HL-60/S4 treated with retinoic acid at 250 ng/mL for 4 days and 3 days (cell line): ENCODE results near the gene TMEM255B.
"Not testable (repeated sequence)": the region's sequence is repeated elsewhere in the genome, so short reads cannot be mapped to it uniquely, and the experiment has no call there.

ENCODE experiments used
- in situ Hi-C: fragments of 300-500 bp; cut with MboI; formaldehyde crosslinking; loops from 2 replicates; pipeline ENCODE4 v1.7.0; 2022; ENCODE audit warnings: low sequenced_read_pairs

Gene TMEM255B

GRCh38 chr13:113758651-113759524 is at the start of gene TMEM255B:
Gene TMEM255B (plus strand): TSS chr13:113759226. CDS start chr13:113759270, 44 bp downstream.
- in situ Hi-C loops, result no loop called here

DNA sequence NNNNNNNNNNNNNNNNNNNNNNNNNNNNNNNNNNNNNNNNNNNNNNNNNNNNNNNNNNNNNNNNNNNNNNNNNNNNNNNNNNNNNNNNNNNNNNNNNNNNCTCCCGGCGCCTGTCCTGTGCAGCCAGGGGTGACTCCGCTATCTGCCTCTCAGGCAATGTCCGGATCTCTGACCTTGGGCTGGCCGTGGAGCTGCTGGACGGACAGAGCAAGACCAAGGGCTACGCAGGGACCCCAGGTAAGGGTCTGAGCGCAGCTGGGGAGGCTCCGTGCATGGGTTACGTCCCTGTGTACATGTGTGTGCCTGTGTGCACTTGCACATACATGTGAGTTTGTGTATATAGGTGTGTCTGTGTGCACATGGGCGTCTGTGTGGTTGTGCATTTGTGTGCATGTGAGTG is 36.1 kb upstream of the TMEM255B start:
- in situ Hi-C loops, result no loop called here

GRCh38 chr13:113723410-113724015 is 35.5 kb upstream of the TMEM255B start:
- in situ Hi-C loops, result no loop called here

DNA sequence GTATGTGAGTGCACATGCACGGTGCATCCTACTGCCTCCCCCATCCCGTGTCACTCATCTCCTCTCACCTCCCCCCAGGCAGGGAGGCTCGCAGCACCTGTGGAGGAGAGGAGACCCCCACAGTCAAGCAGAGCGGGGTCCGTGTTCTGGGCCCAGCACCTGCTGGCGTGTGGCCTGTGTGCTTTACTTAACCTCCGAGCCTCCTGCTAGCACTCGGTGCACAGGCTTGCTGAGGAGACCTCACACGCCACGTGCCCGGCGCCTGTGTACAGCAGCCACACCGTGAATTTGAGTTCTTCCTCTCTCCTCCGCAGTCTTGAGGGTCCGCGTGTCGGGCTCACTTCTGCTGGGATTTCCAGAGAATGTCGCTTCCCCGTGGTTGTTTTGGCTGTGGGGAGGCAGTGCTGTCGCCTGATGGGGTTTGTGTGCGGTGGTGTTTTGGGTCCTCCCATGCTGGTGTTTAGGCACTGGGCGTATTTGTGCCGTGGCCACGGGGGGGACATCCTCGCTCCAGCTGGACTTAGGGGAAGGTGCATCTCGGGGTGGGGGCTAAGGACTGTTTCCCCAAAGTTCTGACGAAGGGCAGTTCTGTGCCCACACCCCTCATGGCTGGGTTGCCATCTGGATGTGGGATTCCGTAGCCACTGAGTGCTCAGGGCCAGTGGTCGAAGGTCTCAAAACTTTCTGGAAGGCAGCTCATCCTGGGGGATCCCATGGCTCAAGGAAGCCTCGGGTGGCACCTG is 34.8 kb upstream of the TMEM255B start:
- in situ Hi-C loops, result no loop called here

DNA sequence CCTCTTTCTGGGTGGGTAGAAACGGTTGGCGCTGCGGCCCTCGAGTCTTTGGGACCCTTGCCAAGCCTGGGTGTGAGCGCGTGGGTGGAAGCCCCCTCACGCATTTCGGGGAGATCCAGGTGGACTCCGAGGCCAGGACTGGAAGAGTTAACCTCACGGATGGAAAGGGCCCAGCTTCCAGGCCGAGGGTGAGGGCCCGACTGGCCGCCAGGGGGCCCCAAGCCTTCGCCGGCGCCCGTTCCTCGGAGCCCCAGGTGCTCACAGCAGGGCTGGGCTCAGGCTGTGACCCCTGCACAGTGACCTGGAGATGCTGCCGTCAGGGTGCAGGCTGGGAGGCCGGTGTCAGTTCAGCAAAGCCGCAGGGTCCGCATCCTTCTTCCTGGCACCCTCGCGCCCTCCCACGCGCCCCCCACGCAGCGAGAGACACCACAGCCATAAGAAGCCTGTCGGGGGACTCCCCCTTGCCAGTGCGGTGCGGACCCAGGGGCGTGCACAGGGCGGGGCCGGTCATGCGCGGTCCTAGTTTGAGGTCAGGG is 34.2 kb upstream of the TMEM255B start:
- in situ Hi-C loops, result no loop called here

DNA sequence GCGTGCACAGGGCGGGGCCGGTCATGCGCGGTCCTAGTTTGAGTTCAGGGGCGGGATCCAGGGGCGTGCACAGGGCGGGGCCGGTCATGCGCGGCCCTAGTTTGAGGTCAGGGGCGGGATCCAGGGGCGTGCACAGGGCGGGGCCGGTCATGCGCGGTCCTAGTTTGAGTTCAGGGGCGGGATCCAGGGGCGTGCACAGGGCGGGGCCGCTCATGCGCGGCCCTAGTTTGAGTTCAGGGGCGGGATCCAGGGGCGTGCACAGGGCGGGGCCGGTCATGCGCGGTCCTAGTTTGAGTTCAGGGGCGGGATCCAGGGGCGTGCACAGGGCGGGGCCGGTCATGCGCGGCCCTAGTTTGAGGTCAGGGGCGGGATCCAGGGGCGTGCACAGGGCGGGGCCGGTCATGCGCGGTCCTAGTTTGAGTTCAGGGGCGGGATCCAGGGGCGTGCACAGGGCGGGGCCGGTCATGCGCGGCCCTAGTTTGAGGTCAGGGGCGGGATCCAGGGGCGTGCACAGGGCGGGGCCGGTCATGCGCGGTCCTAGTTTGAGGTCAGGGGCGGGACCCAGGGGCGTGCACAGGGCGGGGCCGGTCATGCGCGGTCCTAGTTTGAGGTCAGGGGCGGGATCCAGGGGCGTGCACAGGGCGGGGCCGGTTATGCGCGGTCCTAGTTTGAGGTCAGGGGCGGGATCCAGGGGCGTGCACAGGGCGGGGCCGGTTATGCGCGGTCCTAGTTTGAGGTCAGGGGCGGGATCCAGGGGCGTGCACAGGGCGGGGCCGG is 33.5 kb upstream of the TMEM255B start:
- in situ Hi-C loops, result not testable (repeated sequence)

DNA sequence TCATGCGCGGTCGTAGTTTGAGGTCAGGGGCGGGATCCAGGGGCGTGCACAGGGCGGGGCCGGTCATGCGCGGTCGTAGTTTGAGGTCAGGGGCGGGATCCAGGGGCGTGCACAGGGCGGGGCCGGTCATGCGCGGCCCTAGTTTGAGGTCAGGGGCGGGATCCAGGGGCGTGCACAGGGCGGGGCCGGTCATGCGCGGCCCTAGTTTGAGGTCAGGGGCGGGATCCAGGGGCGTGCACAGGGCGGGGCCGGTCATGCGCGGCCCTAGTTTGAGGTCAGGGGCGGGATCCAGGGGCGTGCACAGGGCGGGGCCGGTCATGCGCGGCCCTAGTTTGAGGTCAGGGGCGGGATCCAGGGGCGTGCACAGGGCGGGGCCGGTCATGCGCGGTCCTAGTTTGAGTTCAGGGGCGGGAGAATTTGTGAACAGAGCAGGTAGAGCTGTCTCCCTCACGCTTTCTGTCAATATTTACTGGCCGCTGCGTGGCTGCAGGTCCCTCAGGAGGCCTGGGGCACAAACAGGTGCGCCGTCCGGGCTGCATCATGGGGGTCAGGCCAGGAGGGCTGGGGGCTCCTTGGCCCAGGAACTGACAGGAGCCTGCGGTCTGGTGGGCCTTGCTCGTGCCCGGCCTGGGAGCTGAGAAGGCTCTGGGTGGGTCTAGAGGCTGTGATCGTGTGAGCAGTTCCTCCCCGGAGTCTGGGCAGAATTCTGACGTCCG is 32.8 kb upstream of the TMEM255B start:
- in situ Hi-C loops, result not testable (repeated sequence)

GRCh38 chr13:113726961-113727411 is 32.0 kb upstream of the TMEM255B start:
- in situ Hi-C loops, result no loop called here

GRCh38 chr13:113728571-113729054 is 30.4 kb upstream of the TMEM255B start:
- in situ Hi-C loops, result no loop called here

DNA sequence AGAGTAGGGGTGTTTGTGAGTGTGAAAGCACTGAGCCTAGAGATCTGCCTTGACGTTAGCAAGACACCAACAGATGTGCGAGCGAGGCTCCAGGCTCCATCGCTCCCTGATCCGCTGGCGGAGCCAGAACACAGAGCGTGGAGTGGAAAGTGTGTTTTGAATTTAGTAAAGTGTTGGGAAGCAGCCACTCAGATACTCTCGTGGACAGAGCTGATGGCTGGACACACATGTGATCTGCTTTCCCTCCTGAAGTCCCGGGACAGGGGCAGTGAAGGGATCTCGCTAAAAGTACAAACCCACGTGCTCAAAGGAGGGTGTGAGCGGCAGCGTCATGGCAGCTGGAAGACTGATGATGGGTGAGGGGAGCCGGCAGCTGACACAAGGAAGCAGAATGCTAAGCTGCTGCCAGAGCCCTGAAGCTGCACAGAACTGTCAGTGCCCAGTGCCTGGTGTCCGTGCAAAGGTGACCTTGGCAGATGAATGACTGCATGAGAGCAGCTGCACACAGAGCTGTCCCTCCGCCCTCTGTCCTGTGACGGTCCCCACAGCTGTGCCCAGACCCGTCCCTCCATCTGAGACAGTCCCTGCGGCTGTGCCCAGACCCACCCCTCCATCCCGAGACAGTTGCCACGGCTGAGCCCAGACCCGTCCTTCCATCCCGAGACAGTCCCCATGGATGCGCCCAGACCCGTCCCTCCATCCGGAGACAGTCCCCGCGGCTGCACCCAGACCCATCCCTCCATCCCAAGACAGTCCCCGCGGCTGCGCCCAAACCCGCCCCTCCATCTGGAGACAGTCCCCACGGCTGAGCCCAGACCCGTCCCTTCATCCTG is 29.6 kb upstream of the TMEM255B start:
- in situ Hi-C loops, result no loop called here

DNA sequence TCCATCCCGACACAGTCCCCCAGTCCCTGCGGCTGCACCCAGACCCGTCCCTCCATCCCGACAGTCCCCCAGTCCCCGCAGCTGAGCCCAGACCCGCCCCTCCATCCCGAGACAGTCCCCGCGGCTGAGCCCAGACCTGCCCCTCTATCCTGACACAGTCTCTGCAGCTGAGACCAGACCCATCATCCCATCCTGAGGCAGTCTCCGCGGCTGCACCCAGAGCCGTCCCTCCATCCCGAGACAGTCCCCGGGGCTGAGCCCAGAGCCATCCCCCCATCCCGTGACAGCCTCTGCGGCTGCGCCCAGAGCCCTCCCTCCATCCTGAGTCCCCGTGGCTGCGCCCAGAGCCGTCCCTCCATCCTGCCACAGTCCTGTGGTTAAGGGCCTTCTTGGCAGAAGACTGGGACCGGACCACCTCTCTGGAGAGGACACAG is 28.8 kb upstream of the TMEM255B start:
- in situ Hi-C loops, result no loop called here

DNA sequence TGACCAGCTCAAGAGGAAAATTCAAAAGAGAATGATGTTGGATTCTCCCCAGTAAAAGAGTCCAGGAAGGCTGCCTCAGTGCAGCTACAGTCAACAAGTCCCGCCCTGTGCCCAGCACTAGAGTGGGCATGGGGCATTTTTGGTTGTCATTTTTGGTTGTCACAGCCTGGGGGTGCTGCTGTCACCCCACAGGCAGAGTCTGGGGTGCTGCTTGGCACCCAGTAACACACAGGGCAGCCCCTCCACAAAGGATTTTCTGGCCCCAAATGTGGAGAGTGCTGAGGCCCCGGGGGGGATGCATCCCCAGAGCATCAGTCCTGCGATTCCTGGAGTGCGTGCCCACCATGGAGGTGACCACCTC is 28.2 kb upstream of the TMEM255B start:
- in situ Hi-C loops, result no loop called here

DNA sequence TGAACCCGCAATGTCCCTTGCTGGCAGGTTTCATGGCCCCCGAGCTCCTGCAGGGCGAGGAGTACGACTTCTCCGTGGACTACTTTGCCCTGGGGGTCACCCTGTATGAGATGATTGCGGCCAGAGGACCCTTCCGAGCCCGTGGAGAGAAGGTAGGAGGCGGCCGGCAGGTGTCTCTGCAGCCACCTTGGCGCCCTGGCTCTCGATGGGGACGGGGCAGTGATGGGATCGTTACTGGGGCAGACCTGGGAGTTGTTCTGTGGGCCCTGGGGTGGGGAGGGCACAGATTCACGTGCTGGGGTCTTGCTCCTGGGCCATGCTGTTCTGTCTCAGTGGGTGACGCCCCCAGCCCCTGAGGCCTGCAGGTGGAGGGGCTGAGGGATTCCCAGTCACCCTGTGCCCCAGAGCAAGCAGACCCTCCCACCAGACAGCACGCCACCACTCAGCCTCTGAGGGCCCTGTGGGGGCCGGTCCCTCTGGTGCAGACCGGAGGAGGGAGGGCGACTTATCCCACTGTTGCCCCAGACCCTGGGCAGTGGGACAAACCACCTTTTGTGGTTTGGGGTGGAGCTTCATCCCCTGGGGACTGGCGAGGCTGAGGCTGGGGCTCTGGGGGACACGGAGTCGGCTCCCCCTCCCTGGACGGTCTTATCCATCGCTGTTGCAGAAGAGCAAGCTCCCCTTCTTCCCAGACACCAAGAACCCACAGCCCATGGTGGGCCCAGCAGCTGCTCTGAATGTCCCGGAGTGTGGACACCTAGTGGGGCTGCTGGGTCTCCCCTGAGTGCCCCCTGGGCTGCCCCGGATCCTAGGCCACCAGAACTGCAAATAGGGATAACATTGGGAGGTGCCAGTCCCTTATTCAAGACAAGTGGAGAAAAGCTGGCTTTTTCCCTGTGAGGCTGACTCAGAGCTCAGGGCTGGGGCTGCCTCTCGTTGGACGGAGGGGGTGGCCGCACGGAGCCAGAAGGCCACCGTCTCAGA is 27.5 kb upstream of the TMEM255B start:
- in situ Hi-C loops, result no loop called here

GRCh38 chr13:113732176-113732960 is 26.7 kb upstream of the TMEM255B start:
- in situ Hi-C loops, result no loop called here

DNA sequence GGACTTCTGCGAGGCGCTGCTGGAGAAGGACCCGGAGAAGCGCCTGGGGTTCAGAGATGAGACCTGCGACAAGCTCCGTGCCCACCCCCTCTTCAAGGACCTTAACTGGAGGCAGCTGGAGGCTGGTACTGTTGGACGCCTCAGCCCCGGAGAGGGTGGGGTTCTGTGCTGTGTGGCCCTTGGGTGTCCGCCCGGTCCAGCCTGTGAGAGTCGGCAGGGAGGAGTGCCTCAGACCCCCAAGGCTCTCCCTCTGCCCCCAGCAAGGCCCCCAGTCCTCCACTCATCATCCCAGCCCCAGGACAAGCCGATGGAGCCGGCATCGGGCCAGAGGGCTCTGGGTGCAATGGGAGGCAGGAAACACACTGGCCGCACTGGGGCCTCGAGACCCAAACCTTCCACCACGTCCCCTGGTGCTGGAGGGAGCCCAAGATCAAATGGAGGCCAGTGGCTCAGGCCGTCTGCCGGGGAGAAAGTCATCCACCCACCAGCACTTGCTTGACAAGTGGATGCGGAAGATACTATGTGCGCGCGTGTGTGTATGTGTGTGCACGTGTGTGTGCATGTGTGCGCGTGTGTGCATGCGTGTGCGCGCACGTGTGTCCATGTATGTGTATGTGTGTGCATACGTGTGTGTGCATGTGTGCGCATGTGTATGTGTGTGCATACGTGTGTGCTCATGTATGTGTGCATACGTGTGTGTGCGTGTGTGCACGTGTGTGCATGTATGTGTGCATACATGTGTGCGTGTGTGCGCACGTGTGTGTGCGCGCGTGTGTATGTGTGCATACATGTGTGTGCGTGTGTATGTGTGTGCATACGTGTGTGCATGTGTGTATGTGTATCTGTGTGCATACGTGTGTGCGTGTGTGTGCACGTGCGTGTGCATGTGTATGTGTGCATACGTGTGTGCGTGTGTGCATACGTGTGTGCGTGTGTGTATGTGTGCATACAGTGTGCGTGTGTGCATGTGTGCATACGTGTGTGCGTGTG is 25.8 kb upstream of the TMEM255B start:
- in situ Hi-C loops, result no loop called here
